H1 (cell line): ENCODE data around the gene CFP.

ENCODE experiments used
- CHD2 ChIP-seq: IDR thresholded peaks from 2 replicates; pipeline ENCODE4 v1.6.1; 2012; ENCODE audit warnings: low read length, improper control_type of control experiment
- CTBP2 ChIP-seq: IDR thresholded peaks from 2 replicates; pipeline ENCODE4 v1.7.0; 2011; ENCODE audit warnings: borderline replicate concordance, mild to moderate bottlenecking, moderate library complexity, mixed read lengths, low read length; ENCODE audit not compliant: insufficient read depth, insufficient read length
- CTCF ChIP-seq, 3 experiments: IDR thresholded peaks; 1 replicate in 2 of 3; 2 replicates in 1 of 3; pipeline versions ENCODE4 v1.5.1 to v1.6.1; 2011; ENCODE audit warnings: low read length in 3 of 3, mild to moderate bottlenecking in 3 of 3, inconsistent platforms in 2 of 3, low read depth in 1 of 3, moderate library complexity in 1 of 3; ENCODE audit not compliant: insufficient read depth in 1 of 3; ENCODE audit errors: control extremely low read depth in 1 of 3
- EP300 ChIP-seq, 2 experiments: IDR thresholded peaks; 1 replicate in 1 of 2; 2 replicates in 1 of 2; pipeline ENCODE4 v1.6.1; 2011 to 2012; ENCODE audit warnings: low read depth in 2 of 2, low read length in 2 of 2, mild to moderate bottlenecking in 2 of 2, borderline replicate concordance in 1 of 2, inconsistent platforms in 1 of 2, moderate library complexity in 1 of 2
- FOSL1 ChIP-seq: IDR thresholded peaks from 2 replicates; pipeline ENCODE4 v1.6.1; 2011; ENCODE audit warnings: mild to moderate bottlenecking, low read depth, low read length, moderate library complexity; ENCODE audit not compliant: insufficient read depth
- JUND ChIP-seq: IDR thresholded peaks from 2 replicates; pipeline ENCODE4 v1.6.1; 2011; ENCODE audit warnings: mild to moderate bottlenecking, improper control_type of control experiment, low read length
- PHF8 ChIP-seq: fragments of 200-600 bp; sonication (generic); conservative IDR thresholded peaks from 2 replicates; pipeline ENCODE4 v1.7.1; 2012; ENCODE audit warnings: low read depth, mild to moderate bottlenecking, inconsistent platforms, low read length, moderate library complexity
- POLR2A ChIP-seq, 2 experiments: IDR thresholded peaks; 1 replicate in 1 of 2; 2 replicates in 1 of 2; pipeline ENCODE4 v1.6.1; 2011; ENCODE audit warnings: low read depth in 2 of 2, low read length in 2 of 2, mild to moderate bottlenecking in 2 of 2; ENCODE audit errors: control extremely low read depth in 1 of 2
- TCF12 ChIP-seq: IDR thresholded peaks from 2 replicates; pipeline ENCODE4 v1.6.1; 2011; ENCODE audit warnings: low read depth, mild to moderate bottlenecking, low read length
- YY1 ChIP-seq: IDR thresholded peaks from 2 replicates; pipeline ENCODE4 v1.6.1; 2011; ENCODE audit warnings: low read depth, mild to moderate bottlenecking, low read length
- ZNF274 ChIP-seq: IDR thresholded peaks from 2 replicates; pipeline ENCODE4 v1.7.0; 2012; ENCODE audit warnings: low read length, borderline replicate concordance; ENCODE audit errors: extremely low read depth
- TF ChIP-seq, protein P1 (sequence below): IDR thresholded peaks from 2 replicates; pipeline ENCODE4 v1.6.1; 2012; ENCODE audit warnings: low read length, inconsistent platforms

- TF ChIP-seq EP300 (IDR thresholded peaks at IDR 0.05; ENCODE audit: borderline replicate concordance in 1 of 2, low read depth in 2 of 2, low read length in 2 of 2) (no peak), POLR2A (IDR thresholded peaks at IDR 0.05; ENCODE audit: control extremely low read depth in 1 of 2, low read depth in 2 of 2, low read length in 2 of 2) (no peak), CTCF (IDR thresholded peaks at IDR 0.05; ENCODE audit: control extremely low read depth in 1 of 3, insufficient read depth in 1 of 3, low read depth in 1 of 3, low read length in 3 of 3) (no peak), JUND (no peak), PHF8 (no peak), TCF12 (no peak), FOSL1 (no peak), CTBP2 (no peak), CHD2 (no peak), ZNF274 (no peak), YY1 (no peak)
- TF ChIP-seq, protein P1, sequence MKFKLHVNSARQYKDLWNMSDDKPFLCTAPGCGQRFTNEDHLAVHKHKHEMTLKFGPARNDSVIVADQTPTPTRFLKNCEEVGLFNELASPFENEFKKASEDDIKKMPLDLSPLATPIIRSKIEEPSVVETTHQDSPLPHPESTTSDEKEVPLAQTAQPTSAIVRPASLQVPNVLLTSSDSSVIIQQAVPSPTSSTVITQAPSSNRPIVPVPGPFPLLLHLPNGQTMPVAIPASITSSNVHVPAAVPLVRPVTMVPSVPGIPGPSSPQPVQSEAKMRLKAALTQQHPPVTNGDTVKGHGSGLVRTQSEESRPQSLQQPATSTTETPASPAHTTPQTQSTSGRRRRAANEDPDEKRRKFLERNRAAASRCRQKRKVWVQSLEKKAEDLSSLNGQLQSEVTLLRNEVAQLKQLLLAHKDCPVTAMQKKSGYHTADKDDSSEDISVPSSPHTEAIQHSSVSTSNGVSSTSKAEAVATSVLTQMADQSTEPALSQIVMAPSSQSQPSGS = no peak
These were observed 33.9 kb downstream of the CFP start for GRCh38 chrX:47595716-47596251.
